Naive thymus-derived CD4-positive, alpha-beta T cell (primary cell): ENCODE data around the gene BLVRB. TPM values are rescaled to one million over a fixed set of nuclear protein-coding genes. Genes with fewer than 3 reads are reported as not detected.

ENCODE experiments used
- ATAC-seq: fragments of 150-1000 bp; cut with Tn5 transposase; 2 replicates; pipeline ENCODE4 v1.10.0; 2021; ENCODE audit warnings: mild to moderate bottlenecking, moderate library complexity
- CTCF ChIA-PET: fragments of 350-600 bp; sonication (Branson Sonifier 250); formaldehyde crosslinking; loops from one replicate; lab custom pipeline; 2021; ENCODE audit warnings: antibody characterized with exemption; lab: Charles Lee
- POLR2A ChIA-PET: fragments of 350-600 bp; sonication (Branson Sonifier 250); formaldehyde crosslinking; loops from one replicate; lab custom pipeline; 2021; ENCODE audit warnings: antibody characterized with exemption, inconsistent platforms; lab: Charles Lee
- DNase-seq, 9 donors: peaks; one replicate each; pipeline versions ENCODE4 v3.0.0 to v3.0.0-alpha.2; 2020 to 2022; ENCODE audit warnings: mixed read lengths in 1 of 9
- H3K27ac ChIP-seq: one replicate; pipeline ENCODE4 v1.7.0; 2013; ENCODE audit warnings: mild to moderate bottlenecking, low read depth, low read length, moderate library complexity
- H3K27me3 ChIP-seq, 2 donors: one replicate each; pipeline ENCODE4 v1.7.0; 2013; ENCODE audit warnings: low read length in 2 of 2, mild to moderate bottlenecking in 2 of 2, moderate library complexity in 2 of 2; ENCODE audit not compliant: control insufficient read depth in 2 of 2, insufficient read depth in 2 of 2
- H3K36me3 ChIP-seq, 3 experiments: 1 replicate in 2 of 3; 2 replicates in 1 of 3; pipeline ENCODE4 v1.7.0; 2013; ENCODE audit warnings: low read length in 3 of 3, mild to moderate bottlenecking in 3 of 3, moderate library complexity in 1 of 3; ENCODE audit not compliant: insufficient read depth in 3 of 3, control insufficient read depth in 2 of 3
- H3K4me1 ChIP-seq, 2 donors: one replicate each; pipeline ENCODE4 v1.7.0; 2013; ENCODE audit warnings: low read length in 2 of 2, mild to moderate bottlenecking in 2 of 2, moderate library complexity in 1 of 2; ENCODE audit not compliant: control insufficient read depth in 2 of 2, insufficient read depth in 2 of 2
- H3K4me3 ChIP-seq: 2 replicates; pipeline ENCODE4 v1.7.0; 2013; ENCODE audit warnings: mild to moderate bottlenecking, low read length
- H3K9me3 ChIP-seq, 3 experiments: 1 replicate in 2 of 3; 2 replicates in 1 of 3; pipeline ENCODE4 v1.7.0; 2013; ENCODE audit warnings: low read length in 3 of 3; ENCODE audit not compliant: control insufficient read depth in 2 of 3
- H3K27ac Mint-ChIP-seq, 9 donors: one replicate each; pipeline ENCODE4 v1.8.0; 2020 to 2022; ENCODE audit warnings: mixed read lengths in 9 of 9, mild to moderate bottlenecking in 8 of 9, moderate library complexity in 5 of 9, inconsistent platforms in 2 of 9
- H3K27me3 Mint-ChIP-seq, 5 donors: one replicate each; pipeline ENCODE4 v1.8.0; 2021 to 2022; ENCODE audit warnings: mixed read lengths in 5 of 5, mild to moderate bottlenecking in 1 of 5
- H3K36me3 Mint-ChIP-seq, 5 donors: one replicate each; pipeline ENCODE4 v1.8.0; 2020 to 2022; ENCODE audit warnings: mixed read lengths in 5 of 5, mild to moderate bottlenecking in 3 of 5, inconsistent platforms in 1 of 5
- H3K4me1 Mint-ChIP-seq, 7 donors: one replicate each; pipeline ENCODE4 v1.8.0; 2020 to 2022; ENCODE audit warnings: mixed read lengths in 7 of 7, mild to moderate bottlenecking in 3 of 7, inconsistent platforms in 1 of 7
- H3K4me3 Mint-ChIP-seq, 10 donors: one replicate each; pipeline ENCODE4 v1.8.0; 2020 to 2022; ENCODE audit warnings: mild to moderate bottlenecking in 10 of 10, mixed read lengths in 10 of 10, moderate library complexity in 6 of 10, inconsistent platforms in 2 of 10
- H3K9me3 Mint-ChIP-seq, 11 donors: one replicate each; pipeline ENCODE4 v1.8.0; 2020 to 2022; ENCODE audit warnings: mixed read lengths in 11 of 11, mild to moderate bottlenecking in 4 of 11, inconsistent platforms in 1 of 11, moderate library complexity in 1 of 11
- intact Hi-C, 2 donors: fragments of 100-400 bp; cut with micrococcal nuclease; formaldehyde crosslinking; loops; one replicate each; pipeline ENCODE4 v1.15.1; 2023
- polyA plus RNA-seq, 2 donors: library from polyadenylated mRNA; unstranded; fragments of 300-500 nt; fragmentation: Illumina TruSeq; gene quantifications; one replicate each; pipeline ENCODE4 v1.2.3, GENCODE V29; 2021
- total RNA-seq, 6 experiments: library from RNA in 5 of 6; stranded (reverse) in 5 of 6; gene quantifications; 1 replicate in 5 of 6; 2 replicates in 1 of 6; pipeline ENCODE4 v1.2.3 and lab custom pipeline; 2021 to 2026

Gene BLVRB
- total and polyA plus RNA-seq, 7 experiments from 2014 or later: 11.0 to 42.2 (median 14.3) TPM

DNA sequence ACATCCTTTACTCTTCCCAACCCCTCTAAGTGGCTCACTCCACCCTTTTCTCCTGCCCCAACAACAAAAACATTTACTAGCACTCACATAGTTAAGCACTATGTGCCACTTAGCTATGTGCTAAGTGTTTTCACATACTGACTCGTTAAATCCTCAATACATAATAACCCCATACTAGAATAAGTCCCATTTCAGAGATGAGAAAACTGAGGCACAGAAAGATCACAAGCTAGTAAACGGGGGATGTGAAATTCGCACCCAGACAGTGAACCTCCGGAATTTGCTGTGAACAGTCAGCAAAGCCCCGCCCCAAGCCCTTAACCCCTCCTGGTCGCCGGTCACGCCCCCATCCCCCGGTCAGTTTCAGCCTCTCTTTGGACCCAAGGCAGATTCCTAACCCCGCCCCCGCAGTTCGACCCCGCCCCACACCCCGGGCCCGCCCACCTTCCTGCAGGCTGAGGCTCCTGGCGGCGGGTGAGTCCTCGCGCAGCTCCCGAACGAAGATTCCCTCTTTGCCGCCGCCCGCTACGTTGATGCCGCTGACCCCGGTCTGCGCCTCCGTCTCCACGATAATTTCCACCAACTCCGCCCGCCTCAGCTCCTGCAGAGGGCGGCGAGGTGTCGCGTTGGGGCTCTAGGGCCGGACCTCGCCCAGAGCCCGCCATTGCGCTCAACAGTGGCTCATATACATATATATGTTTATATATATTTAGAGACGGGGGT is 62.1 kb downstream of the BLVRB start:
- no peaks in the 10 kb centered on the region for H3K9me3 ChIP-seq
- ChIA-PET CTCF (interaction anchor here (0.6 kb wide), 1 partner anchor 1085 kb away, joined by 3 read pairs; no protein-coding TSS in a partner anchor), POLR2A (interaction anchor here (0.6 to 4.6 kb wide), 14 partner anchors 9 to 928 kb away, joined by 3 to 25 read pairs (median 4); partner anchors contain the start of genes BLVRB, C19orf47, PRX and SERTAD1)
- peaks cover 0 to 3% (median 0%) of the 10 kb centered on the region in 11 donors for H3K9me3 Mint-ChIP-seq
- peaks cover 5 to 12% of the 10 kb centered on the region in 2 donors for H3K4me1 ChIP-seq
- H3K36me3 Mint-ChIP-seq: peaks cover 0 to 5% (median 0%) of the 10 kb centered on the region in 5 donors
- peak overlapping the region; percentile 74 for H3K4me3 ChIP-seq
- H3K4me3 Mint-ChIP-seq: peak overlapping the region; percentile 78 to 98 (median 93)
- peak overlapping the region; percentile 79 for H3K27ac ChIP-seq
- intact Hi-C loops: loop anchor here (1.0 kb wide), 2 partner anchors 40 to 118 kb away; partner anchors contain the start of gene AKT2 (in 1 of the 2)
- peaks cover 22 to 42% (median 36%) of the 10 kb centered on the region in 7 donors for H3K4me1 Mint-ChIP-seq
- ATAC-seq: peak; percentile 80
- peak overlapping the region; percentile 75 to 93 (median 86) for H3K27ac Mint-ChIP-seq
- no peaks in the 10 kb centered on the region for H3K27me3 ChIP-seq
- peaks cover 0 to 6% (median 0%) of the 10 kb centered on the region in 5 donors for H3K27me3 Mint-ChIP-seq
- no peaks in the 10 kb centered on the region for H3K36me3 ChIP-seq
- DNase-seq: peak; percentile 54 to 84 (median 69)

DNA sequence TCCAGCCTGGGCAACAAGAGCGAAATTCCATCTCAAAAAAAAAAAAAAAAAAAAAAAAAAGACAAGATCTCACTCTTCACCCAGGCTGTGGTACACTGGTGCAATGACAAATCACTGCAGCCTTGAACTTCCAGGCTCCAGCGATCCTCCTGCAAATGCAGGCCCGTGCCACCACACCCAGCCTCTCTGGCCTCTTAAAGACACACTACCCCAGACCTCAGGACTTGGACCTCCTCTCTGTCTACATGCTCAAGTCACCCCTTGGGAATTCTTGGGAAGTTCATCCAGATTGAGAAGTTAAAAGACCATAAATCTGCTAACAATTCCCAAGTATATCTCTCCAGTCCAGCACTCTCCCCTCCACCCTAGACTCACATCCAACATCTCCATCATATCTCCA is 65.0 kb downstream of the BLVRB start:
- ChIA-PET POLR2A (interaction anchor here (0.6 to 4.6 kb wide), 4 partner anchors 33 to 49 kb away, joined by 3 to 21 read pairs (median 4); partner anchors contain the start of gene SERTAD3), CTCF (no interaction called here)
- intact Hi-C loops: no loop called here
- H3K9me3 Mint-ChIP-seq: peaks cover 0 to 1% (median 0%) of the 10 kb centered on the region in 11 donors
- peaks cover 5 to 7% of the 10 kb centered on the region in 2 donors for H3K4me1 ChIP-seq
- H3K27me3 Mint-ChIP-seq: peaks cover 0 to 6% (median 0%) of the 10 kb centered on the region in 5 donors
- no peak overlapping the region for H3K4me3 Mint-ChIP-seq
- no peak for DNase-seq
- no peaks in the 10 kb centered on the region for H3K9me3 ChIP-seq
- no peak overlapping the region for H3K27ac ChIP-seq
- H3K27me3 ChIP-seq: no peaks in the 10 kb centered on the region
- H3K27ac Mint-ChIP-seq: no peak overlapping the region
- peaks cover 20 to 39% (median 32%) of the 10 kb centered on the region in 7 donors for H3K4me1 Mint-ChIP-seq
- peaks cover 0 to 10% (median 0%) of the 10 kb centered on the region in 5 donors for H3K36me3 Mint-ChIP-seq
- no peaks in the 10 kb centered on the region for H3K36me3 ChIP-seq
- no peak overlapping the region for H3K4me3 ChIP-seq
- no peak for ATAC-seq

DNA sequence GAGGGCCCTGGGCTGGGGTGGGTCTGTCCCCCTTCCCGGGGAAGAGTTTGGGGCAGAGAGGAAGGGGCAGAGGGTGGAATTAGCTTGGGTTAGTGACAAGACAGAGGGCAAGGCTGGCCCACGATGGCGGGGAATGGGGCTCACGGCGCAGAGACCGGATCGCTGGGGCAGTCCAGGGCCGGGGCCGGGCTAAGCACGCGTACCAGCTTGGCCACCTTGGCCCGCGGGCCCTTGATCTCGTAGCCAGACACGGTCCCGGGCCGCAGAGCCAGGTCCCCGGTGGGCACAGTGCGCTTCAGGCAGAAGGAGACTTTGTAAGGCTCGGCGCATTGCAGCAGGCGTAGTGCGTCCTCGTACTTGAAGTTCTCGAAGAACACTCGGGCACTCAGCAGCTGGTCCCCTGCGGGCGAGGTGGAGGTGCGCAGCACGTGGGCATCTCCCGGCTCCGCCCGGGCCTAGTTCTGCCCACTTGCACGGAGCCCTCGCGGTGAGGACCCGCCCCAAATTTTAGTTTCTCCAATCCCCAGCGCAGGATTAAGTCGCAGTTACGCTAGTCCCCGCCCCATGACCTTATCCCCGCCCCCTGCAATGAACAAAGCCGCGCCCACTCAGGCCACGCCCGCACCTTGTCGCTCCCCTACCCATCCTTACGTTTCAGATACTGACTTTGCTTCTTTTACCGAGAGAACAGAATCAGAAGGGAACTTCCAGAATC is 67.0 kb downstream of the BLVRB start:
- no peaks in the 10 kb centered on the region for H3K9me3 Mint-ChIP-seq
- H3K9me3 ChIP-seq: no peaks in the 10 kb centered on the region
- H3K4me1 ChIP-seq: peaks cover 5 to 7% of the 10 kb centered on the region in 2 donors
- ChIA-PET CTCF (no interaction called here), POLR2A (no interaction called here)
- peak overlapping the region in 2 of 9 donors; percentile 1 to 19 for H3K27ac Mint-ChIP-seq
- H3K27me3 Mint-ChIP-seq: peaks cover 0 to 6% (median 0%) of the 10 kb centered on the region in 5 donors
- peaks cover 0 to 10% (median 0%) of the 10 kb centered on the region in 5 donors for H3K36me3 Mint-ChIP-seq
- H3K4me3 Mint-ChIP-seq: peak overlapping the region in 7 of 10 donors; percentile 4 to 54 (median 34)
- no peaks in the 10 kb centered on the region for H3K27me3 ChIP-seq
- H3K4me1 Mint-ChIP-seq: peaks cover 12 to 31% (median 23%) of the 10 kb centered on the region in 7 donors
- peak; percentile 82 for ATAC-seq
- DNase-seq: peak in 8 of 9 donors; percentile 52 to 80 (median 63)
- no peaks in the 10 kb centered on the region for H3K36me3 ChIP-seq
- intact Hi-C loops: no loop called here
- no peak overlapping the region for H3K27ac ChIP-seq
- H3K4me3 ChIP-seq: no peak overlapping the region

Other genes with a start within 250 kb of the BLVRB start
- not detected for gene TTC9B, start 247.4 kb downstream of the BLVRB start, total RNA-seq
- gene TTC9B, start 247.4 kb downstream of the BLVRB start, polyA plus RNA-seq: not detected
- 1 to 10 TPM in 4 of 5 experiments, under 1 TPM in 1; 0.29 to 2.5 (median 1.5) TPM for gene CCNP, start 239.1 kb downstream of the BLVRB start, total RNA-seq
- not detected for gene CCNP, start 239.1 kb downstream of the BLVRB start, polyA plus RNA-seq
- 100 to 1,000 TPM; 149 to 220 (median 183) TPM for gene AKT2, start 180.4 kb downstream of the BLVRB start, total RNA-seq
- gene AKT2, start 180.4 kb downstream of the BLVRB start, polyA plus RNA-seq: 10 to 100 TPM; 22.5 to 38.4 TPM
- 10 to 100 TPM; 12.6 to 20.3 (median 15.8) TPM for gene C19orf47, start 117.3 kb downstream of the BLVRB start, total RNA-seq
- 10 to 100 TPM in 1 of 2 donors, 1 to 10 TPM in 1; 9.1 to 13.2 TPM for gene C19orf47, start 117.3 kb downstream of the BLVRB start, polyA plus RNA-seq
- gene PLD3, start 117.0 kb downstream of the BLVRB start, total RNA-seq: 100 to 1,000 TPM in 3 of 5 experiments, 10 to 100 TPM in 2; 75.4 to 137 (median 114) TPM
- 10 to 100 TPM; 60.1 to 82.1 TPM for gene PLD3, start 117.0 kb downstream of the BLVRB start, polyA plus RNA-seq
- gene HIPK4, start 75.6 kb downstream of the BLVRB start, total RNA-seq: under 1 TPM in 2 of 5 experiments, not detected in 3; 0.12 to 0.24 TPM
- gene HIPK4, start 75.6 kb downstream of the BLVRB start, polyA plus RNA-seq: not detected
- gene PRX, start 52.4 kb downstream of the BLVRB start, total RNA-seq: 1 to 10 TPM in 4 of 5 experiments, under 1 TPM in 1; 0.85 to 4.0 (median 2.6) TPM
- gene PRX, start 52.4 kb downstream of the BLVRB start, polyA plus RNA-seq: under 1 TPM; 0.14 to 0.60 TPM
- gene SERTAD1, start 39.8 kb downstream of the BLVRB start, total RNA-seq: 10 to 100 TPM in 4 of 5 experiments, 1 to 10 TPM in 1; 8.1 to 30.9 (median 13.5) TPM
- 1 to 10 TPM; 3.3 to 6.9 TPM for gene SERTAD1, start 39.8 kb downstream of the BLVRB start, polyA plus RNA-seq
- gene SERTAD3, start 21.4 kb downstream of the BLVRB start, total RNA-seq: 10 to 100 TPM; 15.2 to 44.1 (median 17.8) TPM
- 1 to 10 TPM; 2.7 to 4.4 TPM for gene SERTAD3, start 21.4 kb downstream of the BLVRB start, polyA plus RNA-seq
- 1 to 10 TPM in 1 of 5 experiments, under 1 TPM in 4; 0.27 to 1.5 (median 0.80) TPM for gene SPTBN4, start 1.3 kb upstream of the BLVRB start, total RNA-seq
- under 1 TPM in 1 of 2 donors, not detected in 1; 0.20 TPM for gene SPTBN4, start 1.3 kb upstream of the BLVRB start, polyA plus RNA-seq
- 100 to 1,000 TPM in 4 of 5 experiments, 10 to 100 TPM in 1; 98.4 to 218 (median 139) TPM for gene SHKBP1, start 111.1 kb upstream of the BLVRB start, total RNA-seq
- 100 to 1,000 TPM in 1 of 2 donors, 10 to 100 TPM in 1; 92.8 to 140 TPM for gene SHKBP1, start 111.1 kb upstream of the BLVRB start, polyA plus RNA-seq
- 100 to 1,000 TPM in 4 of 5 experiments, 10 to 100 TPM in 1; 62.4 to 116 (median 111) TPM for gene LTBP4, start 135.6 kb upstream of the BLVRB start, total RNA-seq
- gene LTBP4, start 135.6 kb upstream of the BLVRB start, polyA plus RNA-seq: 10 to 100 TPM; 21.8 to 41.4 TPM
- gene NUMBL, start 224.9 kb upstream of the BLVRB start, total RNA-seq: 10 to 100 TPM in 3 of 5 experiments, 1 to 10 TPM in 2; 9.0 to 28.6 (median 11.2) TPM
- gene NUMBL, start 224.9 kb upstream of the BLVRB start, polyA plus RNA-seq: 1 to 10 TPM in 1 of 2 donors, under 1 TPM in 1; 0.28 to 1.4 TPM